CD14-positive monocyte (primary cell): ENCODE results near the gene SUSD6. TPM values are rescaled to one million over a fixed set of nuclear protein-coding genes. Genes with fewer than 3 reads are reported as not detected.

Source experiments
- DNase-seq, 3 donors: peaks; one replicate each; pipeline ENCODE4 v3.0.0-alpha.2; 2011 to 2022
- H2AFZ ChIP-seq: 2 replicates; pipeline ENCODE4 v1.6.0; 2012; ENCODE audit warnings: mild to moderate bottlenecking, low read depth, low read length, inconsistent platforms; ENCODE audit not compliant: insufficient read depth, poor library complexity, severe bottlenecking
- H3K27ac ChIP-seq, 2 donors: 1 replicate in 1 of 2; 2 replicates in 1 of 2; pipeline ENCODE4 v1.5.1; 2012 to 2013; ENCODE audit warnings: low read length in 2 of 2, control low read depth in 1 of 2, inconsistent platforms in 1 of 2, low read depth in 1 of 2, mild to moderate bottlenecking in 1 of 2
- H3K27me3 ChIP-seq, 2 donors: one replicate each; pipeline versions ENCODE4 v1.6.0 to v1.6.1; 2011 to 2013; ENCODE audit warnings: low read length in 2 of 2; ENCODE audit not compliant: control insufficient read depth in 2 of 2, insufficient read depth in 2 of 2
- H3K36me3 ChIP-seq, 2 donors: replicated peaks in 1 of 2; 1 replicate in 1 of 2; 2 replicates in 1 of 2; pipeline versions ENCODE4 v1.5.1 to v1.6.1; 2012 to 2013; ENCODE audit warnings: low read length in 2 of 2, control low read depth in 1 of 2, inconsistent platforms in 1 of 2, mild to moderate bottlenecking in 1 of 2; ENCODE audit not compliant: insufficient read depth in 2 of 2, control insufficient read depth in 1 of 2
- H3K4me1 ChIP-seq, 2 donors: 1 replicate in 1 of 2; 2 replicates in 1 of 2; pipeline versions ENCODE4 v1.5.1 to v1.6.1; 2012 to 2013; ENCODE audit warnings: low read length in 2 of 2, control low read depth in 1 of 2, inconsistent platforms in 1 of 2, mild to moderate bottlenecking in 1 of 2, moderate library complexity in 1 of 2; ENCODE audit not compliant: insufficient read depth in 2 of 2, control insufficient read depth in 1 of 2
- H3K4me2 ChIP-seq: replicated peaks from 2 replicates; pipeline ENCODE3; 2012; ENCODE audit warnings: low read length, moderate library complexity, mild to moderate bottlenecking; ENCODE audit not compliant: poor library complexity, severe bottlenecking; ENCODE audit errors: extremely low read depth
- H3K4me3 ChIP-seq, 3 experiments: fragments of 200-600 bp in 1 of 3; sonication (generic) in 1 of 3; replicated peaks in 1 of 3; 1 replicate in 2 of 3; 2 replicates in 1 of 3; pipeline ENCODE4 v1.5.1; 2011 to 2013; ENCODE audit warnings: low read length in 3 of 3, mild to moderate bottlenecking in 3 of 3, control low read depth in 2 of 3, low read depth in 2 of 3, inconsistent platforms in 1 of 3, moderate library complexity in 1 of 3
- H3K79me2 ChIP-seq: 2 replicates; pipeline ENCODE4 v1.6.0; 2012; ENCODE audit warnings: mild to moderate bottlenecking, control low read depth, inconsistent platforms, low read length, moderate library complexity; ENCODE audit not compliant: insufficient read depth
- H3K9ac ChIP-seq: 2 replicates; pipeline ENCODE4 v1.6.0; 2017; ENCODE audit warnings: low read length, mild to moderate bottlenecking; ENCODE audit not compliant: insufficient read depth, poor library complexity, severe bottlenecking
- H3K9me3 ChIP-seq, 2 donors: replicated peaks in 1 of 2; 1 replicate in 1 of 2; 2 replicates in 1 of 2; pipeline versions ENCODE4 v1.5.1 to v1.6.1; 2012 to 2013; ENCODE audit warnings: low read length in 2 of 2, control low read depth in 1 of 2; ENCODE audit not compliant: control insufficient read depth in 1 of 2, insufficient read depth in 1 of 2
- H4K20me1 ChIP-seq: 2 replicates; pipeline ENCODE4 v1.6.0; 2012; ENCODE audit warnings: mild to moderate bottlenecking, low read length, control low read depth, moderate library complexity; ENCODE audit not compliant: insufficient read depth
- H3K27ac Mint-ChIP-seq, 7 donors: one replicate each; pipeline ENCODE4 v1.8.0; 2020; ENCODE audit warnings: mild to moderate bottlenecking in 7 of 7, mixed read lengths in 7 of 7, moderate library complexity in 6 of 7, inconsistent platforms in 2 of 7
- H3K27me3 Mint-ChIP-seq, 3 donors: one replicate each; pipeline ENCODE4 v1.8.0; 2021 to 2022; ENCODE audit warnings: low read depth in 3 of 3, mild to moderate bottlenecking in 3 of 3, mixed read lengths in 3 of 3, moderate library complexity in 3 of 3, inconsistent platforms in 1 of 3
- H3K36me3 Mint-ChIP-seq, 2 donors: one replicate each; pipeline ENCODE4 v1.8.0; 2020; ENCODE audit warnings: mixed read lengths in 2 of 2, inconsistent platforms in 1 of 2, mild to moderate bottlenecking in 1 of 2
- H3K4me1 Mint-ChIP-seq: one replicate; pipeline ENCODE4 v1.8.0; 2020; ENCODE audit warnings: mild to moderate bottlenecking, mixed read lengths
- H3K4me3 Mint-ChIP-seq, 2 donors: one replicate each; pipeline ENCODE4 v1.8.0; 2020; ENCODE audit warnings: mild to moderate bottlenecking in 2 of 2, mixed read lengths in 2 of 2, moderate library complexity in 1 of 2
- H3K9me3 Mint-ChIP-seq, 7 donors: one replicate each; pipeline ENCODE4 v1.8.0; 2020 to 2022; ENCODE audit warnings: mixed read lengths in 7 of 7, mild to moderate bottlenecking in 6 of 7, moderate library complexity in 6 of 7, inconsistent platforms in 2 of 7
- CTCF ChIP-seq: fragments of 200-600 bp; IDR thresholded peaks from one replicate; pipeline ENCODE4 v1.8.0; 2022; ENCODE audit warnings: antibody characterized with exemption, mild to moderate bottlenecking
- WGBS: methylation state at CpG from one replicate; pipeline ENCODE4 v1.1.5; 2013; ENCODE audit warnings: missing lambda C conversion rate; ENCODE audit not compliant: insufficient coverage; 5-methylcytosine and 5-hydroxymethylcytosine counted together
- intact Hi-C, 2 donors: fragments of 100-400 bp; cut with micrococcal nuclease; formaldehyde crosslinking; loops; one replicate each; pipeline versions ENCODE4 v1.15.0 to v1.15.1; 2023
- polyA plus RNA-seq, 3 donors: library from polyadenylated mRNA; depleted of rRNA in 1 of 3; unstranded in 2 of 3; stranded (reverse) in 1 of 3; fragments of 300-500 nt in 2 of 3; fragments of >200 nt in 1 of 3; fragmentation: Illumina TruSeq in 2 of 3; gene quantifications; 1 replicate in 2 of 3; 2 replicates in 1 of 3; pipeline ENCODE4 v1.2.3, GENCODE V29; 2012 to 2021

Gene SUSD6
- polyA plus RNA-seq, 3 donors, result 17.3 to 81.8 (median 30.1) TPM

- H3K27me3 ChIP-seq, result peaks cover 34 to 79% of the 10 kb centered on the region in 2 donors
- Mint-ChIP-seq H3K4me1 (peaks cover 13% of the 10 kb centered on the region), H3K9me3 (peaks cover 0 to 9% (median 5%) of the 10 kb centered on the region in 7 donors), H3K36me3 (peaks cover 0 to 2% of the 10 kb centered on the region in 2 donors), H3K4me3 (peak overlapping the region in 1 of 2 donors; percentile 77), H3K27ac (no peak overlapping the region), H3K27me3 (peaks cover 81 to 98% (median 86%) of the 10 kb centered on the region in 3 donors)
- no peaks in the 10 kb centered on the region for H3K79me2 ChIP-seq
- no peak overlapping the region for H2AFZ ChIP-seq
- no peaks in the 10 kb centered on the region for H4K20me1 ChIP-seq
- intact Hi-C loops, result loop anchor here (5.0 to 10.0 kb wide), 2 partner anchors 39 to 326 kb away; no protein-coding TSS in a partner anchor
- H3K36me3 ChIP-seq, result no peaks in the 10 kb centered on the region
- 79% methylated on average over 2 of the region's 7 CpGs for WGBS
- no peak overlapping the region for H3K4me2 ChIP-seq
- H3K27ac ChIP-seq, result no peak overlapping the region
- DNase-seq, result no peak
- no peak for TF ChIP-seq CTCF
- no peak overlapping the region for H3K9ac ChIP-seq
- peaks cover 3 to 13% of the 10 kb centered on the region in 2 donors for H3K4me1 ChIP-seq
- peaks cover 0 to 18% of the 10 kb centered on the region in 2 donors for H3K9me3 ChIP-seq
- H3K4me3 ChIP-seq, result no peak overlapping the region
Observed at GRCh38 chr14:69570836-69571330, 40.5 kb upstream of the SUSD6 start.

- 18% methylated on average over 62 of the region's 62 CpGs for WGBS
- Mint-ChIP-seq H3K27me3 (peaks cover 81 to 98% (median 86%) of the 10 kb centered on the region in 3 donors), H3K27ac (no peak overlapping the region), H3K9me3 (peaks cover 0 to 10% (median 5%) of the 10 kb centered on the region in 7 donors), H3K4me3 (peak overlapping the region in 1 of 2 donors; percentile 77), H3K4me1 (peaks cover 13% of the 10 kb centered on the region), H3K36me3 (peaks cover 0 to 2% of the 10 kb centered on the region in 2 donors)
- no peak overlapping the region for H3K9ac ChIP-seq
- peaks cover 3 to 13% of the 10 kb centered on the region in 2 donors for H3K4me1 ChIP-seq
- no peak for DNase-seq
- intact Hi-C loops, result loop anchor here (5.0 to 10.0 kb wide), 2 partner anchors 39 to 327 kb away; no protein-coding TSS in a partner anchor
- H3K27ac ChIP-seq, result no peak overlapping the region
- peaks cover 33 to 85% of the 10 kb centered on the region in 2 donors for H3K27me3 ChIP-seq
- H3K9me3 ChIP-seq, result peaks cover 0 to 18% of the 10 kb centered on the region in 2 donors
- no peak overlapping the region for H3K4me3 ChIP-seq
- no peaks in the 10 kb centered on the region for H3K36me3 ChIP-seq
- H2AFZ ChIP-seq, result no peak overlapping the region
- H3K79me2 ChIP-seq, result no peaks in the 10 kb centered on the region
- H4K20me1 ChIP-seq, result no peaks in the 10 kb centered on the region
- peak overlapping the region; percentile 39 for H3K4me2 ChIP-seq
- no peak for TF ChIP-seq CTCF
Observed at GRCh38 chr14:69571449-69572029, 39.9 kb upstream of the SUSD6 start.
